Measurements from ENCODE around the gene CAMTA1.

DNA sequence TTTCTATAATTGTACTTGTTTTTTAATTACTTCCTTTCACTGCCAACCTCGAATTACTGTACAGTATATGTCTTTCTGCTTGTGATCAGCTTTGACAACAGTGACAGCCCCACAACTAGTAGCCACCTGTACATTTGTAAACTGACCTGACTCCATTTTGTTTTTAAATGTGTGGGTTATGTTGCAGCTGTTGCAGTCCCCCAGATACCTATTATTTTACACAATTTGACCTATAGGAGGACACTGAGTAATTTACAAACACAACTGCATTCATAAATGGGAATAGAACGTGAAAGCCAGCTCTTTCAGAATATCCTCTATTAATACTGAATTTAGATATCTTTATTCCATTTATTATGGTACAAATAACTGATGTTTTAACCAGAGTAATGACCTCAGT, 983.3 kb downstream of the CAMTA1 start:
- TF ChIP-seq, protein P1, sequence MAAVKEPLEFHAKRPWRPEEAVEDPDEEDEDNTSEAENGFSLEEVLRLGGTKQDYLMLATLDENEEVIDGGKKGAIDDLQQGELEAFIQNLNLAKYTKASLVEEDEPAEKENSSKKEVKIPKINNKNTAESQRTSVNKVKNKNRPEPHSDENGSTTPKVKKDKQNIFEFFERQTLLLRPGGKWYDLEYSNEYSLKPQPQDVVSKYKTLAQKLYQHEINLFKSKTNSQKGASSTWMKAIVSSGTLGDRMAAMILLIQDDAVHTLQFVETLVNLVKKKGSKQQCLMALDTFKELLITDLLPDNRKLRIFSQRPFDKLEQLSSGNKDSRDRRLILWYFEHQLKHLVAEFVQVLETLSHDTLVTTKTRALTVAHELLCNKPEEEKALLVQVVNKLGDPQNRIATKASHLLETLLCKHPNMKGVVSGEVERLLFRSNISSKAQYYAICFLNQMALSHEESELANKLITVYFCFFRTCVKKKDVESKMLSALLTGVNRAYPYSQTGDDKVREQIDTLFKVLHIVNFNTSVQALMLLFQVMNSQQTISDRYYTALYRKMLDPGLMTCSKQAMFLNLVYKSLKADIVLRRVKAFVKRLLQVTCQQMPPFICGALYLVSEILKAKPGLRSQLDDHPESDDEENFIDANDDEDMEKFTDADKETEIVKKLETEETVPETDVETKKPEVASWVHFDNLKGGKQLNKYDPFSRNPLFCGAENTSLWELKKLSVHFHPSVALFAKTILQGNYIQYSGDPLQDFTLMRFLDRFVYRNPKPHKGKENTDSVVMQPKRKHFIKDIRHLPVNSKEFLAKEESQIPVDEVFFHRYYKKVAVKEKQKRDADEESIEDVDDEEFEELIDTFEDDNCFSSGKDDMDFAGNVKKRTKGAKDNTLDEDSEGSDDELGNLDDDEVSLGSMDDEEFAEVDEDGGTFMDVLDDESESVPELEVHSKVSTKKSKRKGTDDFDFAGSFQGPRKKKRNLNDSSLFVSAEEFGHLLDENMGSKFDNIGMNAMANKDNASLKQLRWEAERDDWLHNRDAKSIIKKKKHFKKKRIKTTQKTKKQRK (IDR thresholded peaks at IDR 0.05; ENCODE audit: borderline replicate concordance, low read depth, low read length): no peak
- no peak for TF ChIP-seq USF2 (CRISPR knock-in tag; IDR thresholded peaks at IDR 0.05)
- TF ChIP-seq ZKSCAN8 (CRISPR knock-in tag; IDR thresholded peaks at IDR 0.05): no peak
- no peak for TF ChIP-seq NR2C2 (CRISPR knock-in tag; IDR thresholded peaks at IDR 0.05)
- TF ChIP-seq NR2C2 (tag; IDR thresholded peaks at IDR 0.05): no peak
- TF ChIP-seq ZNF589 (CRISPR knock-in tag; IDR thresholded peaks at IDR 0.05; ENCODE audit: low read depth): no peak
- TF ChIP-seq ATF1 (CRISPR knock-in tag; IDR thresholded peaks at IDR 0.05): no peak
- no peak for TF ChIP-seq ATF1 (tag; IDR thresholded peaks at IDR 0.05)
- TF ChIP-seq USF1 (CRISPR knock-in tag; IDR thresholded peaks at IDR 0.05): no peak
- TF ChIP-seq ZNF23 (CRISPR knock-in tag; IDR thresholded peaks at IDR 0.05): no peak
- TF ChIP-seq CTCF (IDR thresholded peaks at IDR 0.05 in 2 of 3, conservative IDR thresholded peaks at IDR 0.05 in 1 of 3; ENCODE audit: insufficient read depth in 2 of 3, low read depth in 1 of 3, low read length in 3 of 3): peak in 1 of 3 experiments; percentile 3; a peak in 1 of 6 replicates
- TF ChIP-seq TEAD4 (IDR thresholded peaks at IDR 0.05; ENCODE audit: low read length): no peak
- no peak for TF ChIP-seq TEAD4 (CRISPR knock-in tag; IDR thresholded peaks at IDR 0.05; ENCODE audit: borderline replicate concordance)
- no peak for TF ChIP-seq ELF2 (CRISPR knock-in tag; IDR thresholded peaks at IDR 0.05)
- TF ChIP-seq CEBPG (CRISPR knock-in tag; IDR thresholded peaks at IDR 0.05): no peak
- TF ChIP-seq CEBPG (tag; conservative IDR thresholded peaks at IDR 0.05 in 1 of 2, IDR thresholded peaks at IDR 0.05 in 1 of 2): no peak
- no peak for TF ChIP-seq SRF (CRISPR knock-in tag; IDR thresholded peaks at IDR 0.05)
- TF ChIP-seq POLR2AphosphoS5 (IDR thresholded peaks at IDR 0.05; ENCODE audit: control insufficient read depth, insufficient read depth, low read depth, low read length): no peak
